SK-N-SH treated with all-trans-retinoic acid at 6 μM for 48 hours (cell line): ENCODE measurements around the gene RASSF4.

Experiments
- ATAC-seq: fragments of 200-7000 bp; cut with Tn5 transposase; 3 replicates; pipeline ENCODE4 v1.9.1; 2020; ENCODE audit warnings: mild to moderate bottlenecking, moderate library complexity
- ARNTL ChIP-seq: fragments of 450-650 bp; formaldehyde crosslinking; IDR thresholded peaks from 2 replicates; pipeline ENCODE4 v1.5.0; 2020; ENCODE audit warnings: low read depth, mild to moderate bottlenecking, moderate library complexity, borderline replicate concordance
- BACH2 ChIP-seq: fragments of 250-450 bp; sonication (Bioruptor Pico); IDR thresholded peaks from 2 replicates; pipeline ENCODE4 v1.9.0; 2021; ENCODE audit warnings: mild to moderate bottlenecking, borderline replicate concordance
- CREB5 ChIP-seq: fragments of 250-450 bp; sonication (Bioruptor Pico); IDR thresholded peaks from 2 replicates; pipeline ENCODE4 v1.5.1; 2020; ENCODE audit warnings: low read depth, mild to moderate bottlenecking, moderate library complexity
- CSDC2 ChIP-seq: fragments of 250-450 bp; sonication (Bioruptor Pico); IDR thresholded peaks from 2 replicates; pipeline ENCODE4 v1.5.0; 2020; ENCODE audit warnings: mild to moderate bottlenecking, moderate library complexity
- ESRRG ChIP-seq: fragments of 250-450 bp; sonication (Bioruptor Pico); IDR thresholded peaks from 2 replicates; pipeline ENCODE4 v1.6.1; 2021; ENCODE audit warnings: mild to moderate bottlenecking
- GLIS3 ChIP-seq: fragments of 250-450 bp; sonication (Bioruptor Pico); IDR thresholded peaks from 2 replicates; pipeline ENCODE4 v1.5.0; 2020; ENCODE audit warnings: mild to moderate bottlenecking, moderate library complexity
- ISL1 ChIP-seq: fragments of 250-450 bp; sonication (Bioruptor Pico); IDR thresholded peaks from 2 replicates; pipeline ENCODE4 v2.1.2; 2022; ENCODE audit warnings: mild to moderate bottlenecking, moderate library complexity
- OSR1 ChIP-seq: fragments of 250-450 bp; sonication (Bioruptor Pico); IDR thresholded peaks from 2 replicates; pipeline ENCODE4 v1.8.0; 2022; ENCODE audit warnings: moderate library complexity, mild to moderate bottlenecking, inconsistent platforms
- POU6F1 ChIP-seq: fragments of 250-450 bp; sonication (Bioruptor Pico); IDR thresholded peaks from 2 replicates; pipeline ENCODE4 v1.8.0; 2021; ENCODE audit warnings: low read depth, mild to moderate bottlenecking, moderate library complexity, borderline replicate concordance
- PPARA ChIP-seq: fragments of 250-450 bp; sonication (Bioruptor Pico); IDR thresholded peaks from 2 replicates; pipeline ENCODE4 v1.5.0; 2020; ENCODE audit warnings: mild to moderate bottlenecking, borderline replicate concordance
- RARB ChIP-seq: fragments of 250-450 bp; sonication (Bioruptor Pico); IDR thresholded peaks from 2 replicates; pipeline ENCODE4 v1.8.0; 2021; ENCODE audit warnings: mild to moderate bottlenecking, moderate library complexity
- SNAI2 ChIP-seq: fragments of 250-450 bp; sonication (Bioruptor Pico); IDR thresholded peaks from 2 replicates; pipeline ENCODE4 v1.5.0; 2020; ENCODE audit warnings: mild to moderate bottlenecking, moderate library complexity
- TCF4 ChIP-seq: fragments of 250-450 bp; sonication (Bioruptor Pico); IDR thresholded peaks from 2 replicates; pipeline ENCODE4 v1.8.0; 2021; ENCODE audit warnings: mild to moderate bottlenecking, moderate library complexity, borderline replicate concordance
- TOX ChIP-seq: fragments of 250-450 bp; sonication (Bioruptor Pico); IDR thresholded peaks from 2 replicates; pipeline ENCODE4 v1.8.0; 2021; ENCODE audit warnings: mild to moderate bottlenecking, moderate library complexity, borderline replicate concordance
- ZC3H10 ChIP-seq: fragments of 250-450 bp; sonication (Bioruptor Pico); IDR thresholded peaks from 2 replicates; pipeline ENCODE4 v1.5.1; 2021; ENCODE audit warnings: mild to moderate bottlenecking, moderate library complexity
- ZFP3 ChIP-seq: fragments of 250-450 bp; sonication (Bioruptor Pico); IDR thresholded peaks from 2 replicates; pipeline ENCODE4 v1.5.0; 2020; ENCODE audit warnings: mild to moderate bottlenecking, moderate library complexity
- ZFP30 ChIP-seq: fragments of 450-650 bp; formaldehyde crosslinking; IDR thresholded peaks from 2 replicates; pipeline ENCODE4 v1.5.0; 2022; ENCODE audit warnings: mild to moderate bottlenecking, moderate library complexity
- ZNF565 ChIP-seq: fragments of 450-650 bp; formaldehyde crosslinking; conservative IDR thresholded peaks from 2 replicates; pipeline ENCODE4 v1.5.0; 2020; ENCODE audit warnings: low read depth, mild to moderate bottlenecking, moderate library complexity
- ZNF70 ChIP-seq: fragments of 450-650 bp; formaldehyde crosslinking; IDR thresholded peaks from 2 replicates; pipeline ENCODE4 v1.5.0; 2020; ENCODE audit warnings: mild to moderate bottlenecking, moderate library complexity
- TF ChIP-seq, protein P1 (sequence below): fragments of 250-450 bp; sonication (Bioruptor Pico); IDR thresholded peaks from 2 replicates; pipeline ENCODE4 v1.8.0; 2020; ENCODE audit warnings: mild to moderate bottlenecking, moderate library complexity, borderline replicate concordance
- TF ChIP-seq, protein P2 (sequence below): fragments of 250-450 bp; sonication (Bioruptor Pico); IDR thresholded peaks from 2 replicates; pipeline ENCODE4 v1.5.1; 2021; ENCODE audit warnings: mild to moderate bottlenecking, moderate library complexity

The RASSF4 gene

DNA sequence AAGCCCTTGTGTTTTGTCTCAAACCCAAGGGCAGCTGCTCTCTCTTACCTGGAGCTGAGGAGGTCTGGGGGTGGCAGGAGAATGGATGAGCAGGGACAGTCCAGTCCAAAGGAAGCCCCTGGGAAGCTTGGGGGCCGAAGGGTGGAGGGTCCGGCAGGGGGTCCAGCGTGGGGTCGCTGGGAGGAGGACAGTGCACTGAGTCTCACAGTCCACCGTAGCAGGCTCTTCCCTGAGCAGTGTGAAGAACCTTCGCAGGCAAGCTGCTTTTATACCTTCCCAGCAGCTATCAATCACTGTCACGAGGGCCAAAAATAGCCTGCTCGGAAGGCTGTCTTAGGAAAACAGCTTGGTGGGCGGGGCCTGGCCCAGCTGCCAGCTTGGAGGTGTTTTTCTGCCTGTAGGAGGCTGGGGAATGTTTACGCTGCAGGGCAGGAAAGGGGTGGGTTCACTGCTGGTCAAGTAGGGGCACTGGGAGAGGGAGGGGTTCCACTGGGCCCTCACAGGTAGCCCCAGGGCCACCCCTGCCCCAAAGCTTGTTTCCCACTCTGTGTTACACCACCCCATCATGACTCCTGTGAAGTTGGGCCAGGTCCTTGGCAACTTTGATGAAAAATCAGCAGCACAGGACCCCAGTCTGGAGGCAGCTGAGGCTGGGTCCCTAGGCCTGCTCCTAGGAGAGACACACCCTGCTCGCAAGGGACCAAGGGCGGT lies 19.1 kb downstream of the RASSF4 start, which contains the start of gene DEPP1:
Gene DEPP1, minus strand, starts transcription at position 240 of the 711 bp plus-strand sequence. CDS start 779 bp downstream, outside the sequence.
- TF ChIP-seq ZC3H10 (no peak), ISL1 (CRISPR knock-in tag) (peak; percentile 13; the same call in 1 of the 2 replicates)
- TF ChIP-seq, protein P1, sequence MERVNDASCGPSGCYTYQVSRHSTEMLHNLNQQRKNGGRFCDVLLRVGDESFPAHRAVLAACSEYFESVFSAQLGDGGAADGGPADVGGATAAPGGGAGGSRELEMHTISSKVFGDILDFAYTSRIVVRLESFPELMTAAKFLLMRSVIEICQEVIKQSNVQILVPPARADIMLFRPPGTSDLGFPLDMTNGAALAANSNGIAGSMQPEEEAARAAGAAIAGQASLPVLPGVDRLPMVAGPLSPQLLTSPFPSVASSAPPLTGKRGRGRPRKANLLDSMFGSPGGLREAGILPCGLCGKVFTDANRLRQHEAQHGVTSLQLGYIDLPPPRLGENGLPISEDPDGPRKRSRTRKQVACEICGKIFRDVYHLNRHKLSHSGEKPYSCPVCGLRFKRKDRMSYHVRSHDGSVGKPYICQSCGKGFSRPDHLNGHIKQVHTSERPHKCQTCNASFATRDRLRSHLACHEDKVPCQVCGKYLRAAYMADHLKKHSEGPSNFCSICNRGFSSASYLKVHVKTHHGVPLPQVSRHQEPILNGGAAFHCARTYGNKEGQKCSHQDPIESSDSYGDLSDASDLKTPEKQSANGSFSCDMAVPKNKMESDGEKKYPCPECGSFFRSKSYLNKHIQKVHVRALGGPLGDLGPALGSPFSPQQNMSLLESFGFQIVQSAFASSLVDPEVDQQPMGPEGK: 0 out of 2 replicates have a peak, but pooled peaks have one; percentile 47
- TF ChIP-seq, protein P2, sequence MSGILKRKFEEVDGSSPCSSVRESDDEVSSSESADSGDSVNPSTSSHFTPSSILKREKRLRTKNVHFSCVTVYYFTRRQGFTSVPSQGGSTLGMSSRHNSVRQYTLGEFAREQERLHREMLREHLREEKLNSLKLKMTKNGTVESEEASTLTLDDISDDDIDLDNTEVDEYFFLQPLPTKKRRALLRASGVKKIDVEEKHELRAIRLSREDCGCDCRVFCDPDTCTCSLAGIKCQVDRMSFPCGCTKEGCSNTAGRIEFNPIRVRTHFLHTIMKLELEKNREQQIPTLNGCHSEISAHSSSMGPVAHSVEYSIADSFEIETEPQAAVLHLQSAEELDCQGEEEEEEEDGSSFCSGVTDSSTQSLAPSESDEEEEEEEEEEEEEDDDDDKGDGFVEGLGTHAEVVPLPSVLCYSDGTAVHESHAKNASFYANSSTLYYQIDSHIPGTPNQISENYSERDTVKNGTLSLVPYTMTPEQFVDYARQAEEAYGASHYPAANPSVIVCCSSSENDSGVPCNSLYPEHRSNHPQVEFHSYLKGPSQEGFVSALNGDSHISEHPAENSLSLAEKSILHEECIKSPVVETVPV: no peak
- ATAC-seq: peak; percentile 50

- no peak for TF ChIP-seq SNAI2 (CRISPR knock-in tag)
- no peak for TF ChIP-seq ZFP30
- TF ChIP-seq ARNTL (CRISPR knock-in tag): no peak
- TF ChIP-seq ISL1 (CRISPR knock-in tag): no peak
- no peak for TF ChIP-seq ZFP3 (CRISPR knock-in tag)
- no peak for TF ChIP-seq TOX (CRISPR knock-in tag)
- TF ChIP-seq RARB (CRISPR knock-in tag): no peak
- TF ChIP-seq POU6F1 (CRISPR knock-in tag): no peak
- TF ChIP-seq BACH2 (CRISPR knock-in tag): no peak
- TF ChIP-seq TCF4 (CRISPR knock-in tag): no peak
- TF ChIP-seq PPARA (CRISPR knock-in tag): no peak
- no peak for TF ChIP-seq CREB5 (CRISPR knock-in tag)
- no peak for TF ChIP-seq ESRRG (CRISPR knock-in tag)
- TF ChIP-seq ZNF70 (CRISPR knock-in tag): no peak
- TF ChIP-seq ZC3H10: no peak
- TF ChIP-seq ZNF565 (CRISPR knock-in tag): no peak
- no peak for ATAC-seq
These were observed 19.9 kb downstream of the RASSF4 start for GRCh38 chr10:44979281-44980191.

DNA sequence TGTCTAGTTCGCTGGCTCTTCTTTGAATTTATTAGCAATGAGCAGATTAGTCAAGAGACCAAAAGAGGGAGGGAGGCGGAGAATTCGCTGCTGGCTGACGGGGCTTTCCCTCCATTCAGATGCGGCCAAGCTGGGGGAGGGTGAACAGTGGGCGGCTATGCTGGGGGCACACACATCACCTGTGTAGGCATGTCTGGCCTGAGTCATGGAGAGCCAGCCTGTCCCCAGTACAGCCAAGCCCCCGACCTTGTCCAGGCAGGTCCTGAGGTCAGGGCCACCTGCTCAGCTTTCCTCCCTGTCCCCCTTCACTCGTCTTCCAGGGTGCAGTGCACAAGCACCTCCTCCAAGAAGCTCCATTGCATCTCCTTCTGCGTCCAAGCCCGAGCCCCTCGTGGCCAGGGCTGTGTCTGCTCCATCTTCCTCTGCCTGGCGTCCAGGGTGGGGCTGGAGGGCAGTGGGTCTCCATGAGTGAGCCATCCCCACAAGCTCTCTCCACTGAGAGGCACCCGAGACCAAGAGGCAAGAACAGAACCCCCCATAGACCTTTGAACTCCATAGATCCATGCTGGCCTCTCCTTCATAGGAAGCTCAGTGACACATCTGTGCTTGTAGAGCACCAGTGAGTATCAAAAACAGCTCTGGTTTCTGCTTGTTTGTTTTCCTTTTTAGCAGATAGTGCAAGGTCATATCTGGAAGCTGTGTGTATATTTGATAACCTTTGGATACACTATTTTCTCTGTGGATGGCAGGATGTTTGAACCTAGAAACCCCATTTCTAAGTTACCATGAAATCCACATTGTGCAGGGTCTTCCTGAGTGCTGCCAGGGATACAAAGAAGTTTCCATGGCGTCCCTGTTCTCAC lies 20.9 kb downstream of the RASSF4 start:
- ATAC-seq: no peak
- TF ChIP-seq ESRRG (CRISPR knock-in tag) (no peak), CREB5 (CRISPR knock-in tag) (no peak), ARNTL (CRISPR knock-in tag) (no peak), CSDC2 (no peak), ZFP30 (no peak), OSR1 (CRISPR knock-in tag) (no peak), TCF4 (CRISPR knock-in tag) (no peak), TOX (CRISPR knock-in tag) (no peak), RARB (CRISPR knock-in tag) (no peak), GLIS3 (CRISPR knock-in tag) (no peak), PPARA (CRISPR knock-in tag) (no peak), ZNF70 (CRISPR knock-in tag) (no peak), ZNF565 (CRISPR knock-in tag) (no peak), ISL1 (CRISPR knock-in tag) (no peak)
- TF ChIP-seq, protein P2: no peak
